H1 (cell line): ENCODE measurements around the gene ASXL2. TPM values are rescaled to one million over a fixed set of nuclear protein-coding genes. Genes with fewer than 3 reads are reported as not detected.

Source experiments
- CEBPB ChIP-seq: IDR thresholded peaks from 2 replicates; pipeline ENCODE4 v1.6.1; 2012; ENCODE audit warnings: low read depth, low read length
- CTBP2 ChIP-seq: IDR thresholded peaks from 2 replicates; pipeline ENCODE4 v1.7.0; 2011; ENCODE audit warnings: borderline replicate concordance, mild to moderate bottlenecking, moderate library complexity, mixed read lengths, low read length; ENCODE audit not compliant: insufficient read depth, insufficient read length
- HDAC2 ChIP-seq, 2 experiments: fragments of 300-600 bp in 1 of 2; sonication (generic) in 1 of 2; IDR thresholded peaks; 2 replicates each; pipeline ENCODE4 v1.6.1; 2011 to 2012; ENCODE audit warnings: low read depth in 2 of 2, low read length in 2 of 2, mild to moderate bottlenecking in 2 of 2, moderate library complexity in 2 of 2, borderline replicate concordance in 1 of 2, inconsistent platforms in 1 of 2
- KDM4A ChIP-seq: IDR thresholded peaks from one replicate; pipeline ENCODE4 v1.7.1; 2012; ENCODE audit warnings: low read depth, mild to moderate bottlenecking, moderate library complexity, low read length, inconsistent platforms; ENCODE audit not compliant: severe bottlenecking
- POLR2AphosphoS5 ChIP-seq: IDR thresholded peaks from 2 replicates; pipeline ENCODE4 v1.6.1; 2011; ENCODE audit warnings: low read depth, low read length
- TAF1 ChIP-seq: IDR thresholded peaks from 2 replicates; pipeline ENCODE4 v1.6.1; 2011; ENCODE audit warnings: mild to moderate bottlenecking, low read depth, low read length
- USF2 ChIP-seq: IDR thresholded peaks from 2 replicates; pipeline ENCODE4 v1.6.1; 2011; ENCODE audit warnings: low read length, improper control_type of control experiment
- ZNF274 ChIP-seq: IDR thresholded peaks from 2 replicates; pipeline ENCODE4 v1.7.0; 2012; ENCODE audit warnings: low read length, borderline replicate concordance; ENCODE audit errors: extremely low read depth
- polyA plus RNA-seq, 7 experiments: library from polyadenylated mRNA; depleted of rRNA in 3 of 7; stranded (reverse) in 5 of 7; unstranded in 2 of 7; fragments of >200 nt in 5 of 7; fragments of 200-250 nt in 2 of 7; gene quantifications; 1 replicate in 5 of 7; 2 replicates in 1 of 7; 4 replicates in 1 of 7; pipeline versions ENCODE4 v1.2.1 to v1.2.3, GENCODE V29; 2011 to 2013; ENCODE audit warnings: missing spikeins in 2 of 7, mixed read lengths in 2 of 7
- total RNA-seq: library from RNA; stranded (reverse); fragmentation: NEBNext Ultra II Directional; extraction: Animal tissue kit (Norgen Biotek cat#: 25700); gene quantifications from 2 replicates; pipeline ENCODE4 v1.2.1, GENCODE V29; 2021
- TF ChIP-seq, protein P1 (sequence below): fragments of 300-600 bp; sonication (generic); IDR thresholded peaks from 2 replicates; pipeline ENCODE4 v1.7.1; 2012; ENCODE audit warnings: low read length, moderate library complexity, mild to moderate bottlenecking, inconsistent platforms; ENCODE audit not compliant: insufficient replicate concordance

Gene ASXL2
- total and polyA plus RNA-seq, 2 of the 8 experiments (the other 6 are each of a cell fraction or from before 2014, with no cell fraction given) = 7.2 to 41.3 TPM

DNA sequence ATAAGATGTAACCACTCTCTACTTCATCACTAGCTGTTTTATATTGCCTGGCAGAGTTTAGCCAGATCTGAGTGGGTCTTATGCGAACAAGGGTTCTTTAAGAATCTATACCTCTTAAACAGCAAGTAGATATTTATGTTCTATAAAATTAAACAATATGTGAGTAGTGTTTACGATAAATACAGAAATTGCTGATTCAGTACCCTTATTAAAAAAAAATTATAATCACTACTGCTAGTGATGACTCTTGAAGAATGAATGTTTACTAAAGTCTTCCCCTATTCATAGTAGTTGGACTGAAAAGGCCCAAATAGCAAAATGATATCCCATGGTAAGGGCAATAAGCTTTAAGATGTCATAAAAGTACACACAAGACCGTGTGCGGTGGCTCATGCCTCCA lies 106.2 kb downstream of the ASXL2 start (continued):
- TF ChIP-seq, protein P1, sequence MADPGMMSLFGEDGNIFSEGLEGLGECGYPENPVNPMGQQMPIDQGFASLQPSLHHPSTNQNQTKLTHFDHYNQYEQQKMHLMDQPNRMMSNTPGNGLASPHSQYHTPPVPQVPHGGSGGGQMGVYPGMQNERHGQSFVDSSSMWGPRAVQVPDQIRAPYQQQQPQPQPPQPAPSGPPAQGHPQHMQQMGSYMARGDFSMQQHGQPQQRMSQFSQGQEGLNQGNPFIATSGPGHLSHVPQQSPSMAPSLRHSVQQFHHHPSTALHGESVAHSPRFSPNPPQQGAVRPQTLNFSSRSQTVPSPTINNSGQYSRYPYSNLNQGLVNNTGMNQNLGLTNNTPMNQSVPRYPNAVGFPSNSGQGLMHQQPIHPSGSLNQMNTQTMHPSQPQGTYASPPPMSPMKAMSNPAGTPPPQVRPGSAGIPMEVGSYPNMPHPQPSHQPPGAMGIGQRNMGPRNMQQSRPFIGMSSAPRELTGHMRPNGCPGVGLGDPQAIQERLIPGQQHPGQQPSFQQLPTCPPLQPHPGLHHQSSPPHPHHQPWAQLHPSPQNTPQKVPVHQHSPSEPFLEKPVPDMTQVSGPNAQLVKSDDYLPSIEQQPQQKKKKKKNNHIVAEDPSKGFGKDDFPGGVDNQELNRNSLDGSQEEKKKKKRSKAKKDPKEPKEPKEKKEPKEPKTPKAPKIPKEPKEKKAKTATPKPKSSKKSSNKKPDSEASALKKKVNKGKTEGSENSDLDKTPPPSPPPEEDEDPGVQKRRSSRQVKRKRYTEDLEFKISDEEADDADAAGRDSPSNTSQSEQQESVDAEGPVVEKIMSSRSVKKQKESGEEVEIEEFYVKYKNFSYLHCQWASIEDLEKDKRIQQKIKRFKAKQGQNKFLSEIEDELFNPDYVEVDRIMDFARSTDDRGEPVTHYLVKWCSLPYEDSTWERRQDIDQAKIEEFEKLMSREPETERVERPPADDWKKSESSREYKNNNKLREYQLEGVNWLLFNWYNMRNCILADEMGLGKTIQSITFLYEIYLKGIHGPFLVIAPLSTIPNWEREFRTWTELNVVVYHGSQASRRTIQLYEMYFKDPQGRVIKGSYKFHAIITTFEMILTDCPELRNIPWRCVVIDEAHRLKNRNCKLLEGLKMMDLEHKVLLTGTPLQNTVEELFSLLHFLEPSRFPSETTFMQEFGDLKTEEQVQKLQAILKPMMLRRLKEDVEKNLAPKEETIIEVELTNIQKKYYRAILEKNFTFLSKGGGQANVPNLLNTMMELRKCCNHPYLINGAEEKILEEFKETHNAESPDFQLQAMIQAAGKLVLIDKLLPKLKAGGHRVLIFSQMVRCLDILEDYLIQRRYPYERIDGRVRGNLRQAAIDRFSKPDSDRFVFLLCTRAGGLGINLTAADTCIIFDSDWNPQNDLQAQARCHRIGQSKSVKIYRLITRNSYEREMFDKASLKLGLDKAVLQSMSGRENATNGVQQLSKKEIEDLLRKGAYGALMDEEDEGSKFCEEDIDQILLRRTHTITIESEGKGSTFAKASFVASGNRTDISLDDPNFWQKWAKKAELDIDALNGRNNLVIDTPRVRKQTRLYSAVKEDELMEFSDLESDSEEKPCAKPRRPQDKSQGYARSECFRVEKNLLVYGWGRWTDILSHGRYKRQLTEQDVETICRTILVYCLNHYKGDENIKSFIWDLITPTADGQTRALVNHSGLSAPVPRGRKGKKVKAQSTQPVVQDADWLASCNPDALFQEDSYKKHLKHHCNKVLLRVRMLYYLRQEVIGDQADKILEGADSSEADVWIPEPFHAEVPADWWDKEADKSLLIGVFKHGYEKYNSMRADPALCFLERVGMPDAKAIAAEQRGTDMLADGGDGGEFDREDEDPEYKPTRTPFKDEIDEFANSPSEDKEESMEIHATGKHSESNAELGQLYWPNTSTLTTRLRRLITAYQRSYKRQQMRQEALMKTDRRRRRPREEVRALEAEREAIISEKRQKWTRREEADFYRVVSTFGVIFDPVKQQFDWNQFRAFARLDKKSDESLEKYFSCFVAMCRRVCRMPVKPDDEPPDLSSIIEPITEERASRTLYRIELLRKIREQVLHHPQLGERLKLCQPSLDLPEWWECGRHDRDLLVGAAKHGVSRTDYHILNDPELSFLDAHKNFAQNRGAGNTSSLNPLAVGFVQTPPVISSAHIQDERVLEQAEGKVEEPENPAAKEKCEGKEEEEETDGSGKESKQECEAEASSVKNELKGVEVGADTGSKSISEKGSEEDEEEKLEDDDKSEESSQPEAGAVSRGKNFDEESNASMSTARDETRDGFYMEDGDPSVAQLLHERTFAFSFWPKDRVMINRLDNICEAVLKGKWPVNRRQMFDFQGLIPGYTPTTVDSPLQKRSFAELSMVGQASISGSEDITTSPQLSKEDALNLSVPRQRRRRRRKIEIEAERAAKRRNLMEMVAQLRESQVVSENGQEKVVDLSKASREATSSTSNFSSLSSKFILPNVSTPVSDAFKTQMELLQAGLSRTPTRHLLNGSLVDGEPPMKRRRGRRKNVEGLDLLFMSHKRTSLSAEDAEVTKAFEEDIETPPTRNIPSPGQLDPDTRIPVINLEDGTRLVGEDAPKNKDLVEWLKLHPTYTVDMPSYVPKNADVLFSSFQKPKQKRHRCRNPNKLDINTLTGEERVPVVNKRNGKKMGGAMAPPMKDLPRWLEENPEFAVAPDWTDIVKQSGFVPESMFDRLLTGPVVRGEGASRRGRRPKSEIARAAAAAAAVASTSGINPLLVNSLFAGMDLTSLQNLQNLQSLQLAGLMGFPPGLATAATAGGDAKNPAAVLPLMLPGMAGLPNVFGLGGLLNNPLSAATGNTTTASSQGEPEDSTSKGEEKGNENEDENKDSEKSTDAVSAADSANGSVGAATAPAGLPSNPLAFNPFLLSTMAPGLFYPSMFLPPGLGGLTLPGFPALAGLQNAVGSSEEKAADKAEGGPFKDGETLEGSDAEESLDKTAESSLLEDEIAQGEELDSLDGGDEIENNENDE = no peak
- TF ChIP-seq KDM4A (no peak), HDAC2 (IDR thresholded peaks at IDR 0.05; ENCODE audit: borderline replicate concordance in 1 of 2, low read depth in 2 of 2, low read length in 2 of 2) (no peak), USF2 (no peak), CEBPB (no peak), ZNF274 (no peak), CTBP2 (no peak), TAF1 (no peak), POLR2AphosphoS5 (no peak)
